H9 (cell line): ENCODE measurements around the gene HNRNPU. TPM values are rescaled to one million over a fixed set of nuclear protein-coding genes. Genes with fewer than 3 reads are reported as not detected.

ENCODE experiments used
- DNase-seq: peaks from one replicate; pipeline ENCODE4 v3.0.0-alpha.2; 2017
- H2AFZ ChIP-seq: one replicate; pipeline ENCODE4 v1.6.1; 2013; ENCODE audit warnings: mild to moderate bottlenecking, low read length, control low read depth, moderate library complexity
- H2AK5ac ChIP-seq: 2 replicates; pipeline ENCODE4 v1.6.1; 2013; ENCODE audit warnings: low read length, control low read depth, mixed read lengths; ENCODE audit not compliant: insufficient read length
- H2BK120ac ChIP-seq: one replicate; pipeline ENCODE4 v1.6.1; 2013; ENCODE audit warnings: low read depth, mild to moderate bottlenecking, low read length, control low read depth, inconsistent platforms; ENCODE audit not compliant: poor library complexity, severe bottlenecking
- H2BK12ac ChIP-seq: 2 replicates; pipeline ENCODE4 v1.6.1; 2013; ENCODE audit warnings: low read length, control low read depth, mixed read lengths, low read depth; ENCODE audit not compliant: insufficient read length
- H2BK15ac ChIP-seq: 2 replicates; pipeline ENCODE4 v1.6.1; 2013; ENCODE audit warnings: low read depth, low read length, control low read depth
- H2BK20ac ChIP-seq: one replicate; pipeline ENCODE4 v1.6.1; 2013; ENCODE audit warnings: low read depth, mild to moderate bottlenecking, low read length, control low read depth, inconsistent platforms; ENCODE audit not compliant: poor library complexity, severe bottlenecking
- H2BK5ac ChIP-seq: 2 replicates; pipeline ENCODE4 v1.6.1; 2013; ENCODE audit warnings: low read length, control low read depth, mixed read lengths; ENCODE audit not compliant: insufficient read length
- H3K14ac ChIP-seq: 2 replicates; pipeline ENCODE4 v1.6.1; 2013; ENCODE audit warnings: low read length, control low read depth; ENCODE audit not compliant: insufficient read depth
- H3K18ac ChIP-seq: 2 replicates; pipeline ENCODE4 v1.6.1; 2013; ENCODE audit warnings: low read depth, mild to moderate bottlenecking, mixed read lengths, low read length, control low read depth; ENCODE audit not compliant: insufficient read length
- H3K23ac ChIP-seq: 2 replicates; pipeline ENCODE4 v1.6.1; 2013; ENCODE audit warnings: low read length, control low read depth, mixed read lengths, low read depth; ENCODE audit not compliant: insufficient read length
- H3K23me2 ChIP-seq: 2 replicates; pipeline ENCODE4 v1.6.1; 2013; ENCODE audit warnings: low read depth, mild to moderate bottlenecking, mixed read lengths, low read length, control low read depth; ENCODE audit not compliant: insufficient read length, poor library complexity, severe bottlenecking
- H3K27ac ChIP-seq: 2 replicates; pipeline ENCODE4 v1.5.1; 2013; ENCODE audit warnings: low read length, control low read depth, mixed read lengths, low read depth; ENCODE audit not compliant: insufficient read length
- H3K27me3 ChIP-seq: 2 replicates; pipeline ENCODE4 v1.6.1; 2013; ENCODE audit warnings: low read length, control low read depth, inconsistent platforms; ENCODE audit not compliant: insufficient read depth
- H3K4ac ChIP-seq: 2 replicates; pipeline ENCODE4 v1.6.1; 2013; ENCODE audit warnings: low read depth, mild to moderate bottlenecking, control low read depth, inconsistent platforms, low read length, moderate library complexity
- H3K4me1 ChIP-seq: 2 replicates; pipeline ENCODE4 v1.6.1; 2013; ENCODE audit warnings: low read length, control low read depth, inconsistent platforms; ENCODE audit not compliant: insufficient read depth
- H3K4me2 ChIP-seq: 2 replicates; pipeline ENCODE4 v1.6.1; 2013; ENCODE audit warnings: low read length, control low read depth, mixed read lengths; ENCODE audit not compliant: insufficient read length, insufficient read depth
- H3K56ac ChIP-seq: 2 replicates; pipeline ENCODE4 v1.6.1; 2013; ENCODE audit warnings: low read depth, mild to moderate bottlenecking, mixed read lengths, low read length, control low read depth; ENCODE audit not compliant: insufficient read length
- H3K79me1 ChIP-seq: 2 replicates; pipeline ENCODE4 v1.6.1; 2013; ENCODE audit warnings: low read depth, mild to moderate bottlenecking, moderate library complexity, low read length, control low read depth, inconsistent platforms; ENCODE audit not compliant: insufficient read depth, poor library complexity, severe bottlenecking
- H3K79me2 ChIP-seq: 2 replicates; pipeline ENCODE4 v1.6.1; 2013; ENCODE audit warnings: low read length, control low read depth, inconsistent platforms; ENCODE audit not compliant: insufficient read depth
- H3K9ac ChIP-seq: 2 replicates; pipeline ENCODE4 v1.6.1; 2013; ENCODE audit warnings: low read length, control low read depth, mixed read lengths; ENCODE audit not compliant: insufficient read length; ENCODE audit errors: extremely low read depth
- H3K9me3 ChIP-seq: one replicate; pipeline ENCODE4 v1.6.1; 2013; ENCODE audit warnings: low read depth, low read length, inconsistent platforms; ENCODE audit not compliant: control insufficient read depth
- H3T11ph ChIP-seq: one replicate; pipeline ENCODE4 v1.6.1; 2013; ENCODE audit warnings: mild to moderate bottlenecking, low read length, control low read depth, inconsistent platforms
- H4K20me1 ChIP-seq: one replicate; pipeline ENCODE4 v1.6.1; 2013; ENCODE audit not compliant: control insufficient read depth, insufficient read length, insufficient read depth
- H4K5ac ChIP-seq: 2 replicates; pipeline ENCODE4 v1.6.1; 2013; ENCODE audit warnings: low read depth, mild to moderate bottlenecking, mixed read lengths, low read length, control low read depth; ENCODE audit not compliant: insufficient read length
- H4K8ac ChIP-seq: replicated peaks from 2 replicates; pipeline ENCODE4 v1.6.1; 2013; ENCODE audit warnings: low read length, control low read depth, mixed read lengths, low read depth; ENCODE audit not compliant: insufficient read length
- H4K91ac ChIP-seq: 2 replicates; pipeline ENCODE4 v1.6.1; 2013; ENCODE audit warnings: low read depth, mild to moderate bottlenecking, moderate library complexity, mixed read lengths, low read length, control low read depth; ENCODE audit not compliant: insufficient read length
- H3K27ac Mint-ChIP-seq, 3 experiments: 2 replicates in 2 of 3; 3 replicates in 1 of 3; pipeline ENCODE4 v1.8.0; 2020 to 2021; ENCODE audit warnings: mixed read lengths in 3 of 3, mild to moderate bottlenecking in 1 of 3, moderate library complexity in 1 of 3
- H3K27me3 Mint-ChIP-seq: 2 replicates; pipeline ENCODE4 v1.8.0; 2021; ENCODE audit warnings: low read depth, mild to moderate bottlenecking, moderate library complexity, mixed read lengths
- H3K36me3 Mint-ChIP-seq, 3 experiments: 2 replicates in 2 of 3; 3 replicates in 1 of 3; pipeline ENCODE4 v1.8.0; 2020 to 2021; ENCODE audit warnings: low read depth in 3 of 3, mixed read lengths in 3 of 3; ENCODE audit not compliant: insufficient read depth in 1 of 3
- H3K4me1 Mint-ChIP-seq, 2 experiments: 2 replicates each; pipeline ENCODE4 v1.8.0; 2020; ENCODE audit warnings: mixed read lengths in 2 of 2
- H3K4me3 Mint-ChIP-seq, 2 experiments: 2 replicates in 1 of 2; 3 replicates in 1 of 2; pipeline ENCODE4 v1.8.0; 2020 to 2021; ENCODE audit warnings: mild to moderate bottlenecking in 2 of 2, mixed read lengths in 2 of 2, moderate library complexity in 1 of 2
- H3K9me3 Mint-ChIP-seq, 2 experiments: 2 replicates in 1 of 2; 3 replicates in 1 of 2; pipeline ENCODE4 v1.8.0; 2020; ENCODE audit warnings: mild to moderate bottlenecking in 2 of 2, mixed read lengths in 2 of 2, moderate library complexity in 1 of 2
- WGBS: extraction: QIAGEN DNeasy Blood & Tissue Kit; methylation state at CpG from one replicate; pipeline ENCODE4 v1.1.7; 2013; ENCODE audit warnings: missing lambda C conversion rate, low lambda C conversion rate, mixed read lengths; ENCODE audit not compliant: insufficient read length; ENCODE audit errors: extremely low coverage; 5-methylcytosine and 5-hydroxymethylcytosine counted together
- total RNA-seq: library from RNA; stranded (reverse); gene quantifications from 2 replicates; pipeline ENCODE4 v1.2.1, GENCODE V29; 2021
- TF ChIP-seq, protein P1 (sequence below): fragments of 200-600 bp; sonication (generic); conservative IDR thresholded peaks from 3 replicates; pipeline ENCODE4 v1.8.0; 2021; ENCODE audit warnings: antibody characterized with exemption, mild to moderate bottlenecking

Gene HNRNPU
- total RNA-seq, 1 experiment from 2014 or later: 657 TPM

DNA sequence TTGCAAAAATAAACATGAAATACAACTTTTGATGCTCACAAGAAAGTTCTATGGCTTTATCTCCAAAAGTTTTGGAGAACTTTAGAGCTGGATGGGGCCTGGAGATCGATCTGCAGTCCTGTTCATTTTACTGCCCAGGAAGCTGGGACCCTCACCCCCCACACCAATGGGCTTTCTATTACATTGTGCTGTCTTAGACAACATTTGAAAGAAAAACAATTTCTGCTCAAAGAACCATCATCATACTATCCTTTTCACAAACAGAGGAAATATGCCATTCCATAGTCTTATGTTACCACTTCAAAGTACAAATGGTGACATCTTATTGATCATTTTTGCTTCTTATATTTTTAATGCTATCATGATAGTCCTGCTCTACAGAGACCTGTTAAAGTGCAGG is 2.0 kb upstream of the HNRNPU start:
- WGBS: no CpG with 5 or more reads among the region's 1 CpG
- H3K36me3 Mint-ChIP-seq: peaks cover 18 to 20% (median 20%) of the 10 kb centered on the region in 3 experiments

More for the DNA sequence above, 2.0 kb upstream of the HNRNPU start:
- Histone ChIP-seq H3K56ac (no peak overlapping the region), H3K14ac (no peak overlapping the region), H2BK5ac (no peak overlapping the region), H3K79me2 (peaks cover 20% of the 10 kb centered on the region), H3K4ac (no peak overlapping the region), H2BK20ac (no peak overlapping the region), H2AK5ac (no peak overlapping the region), H3K27ac (no peak overlapping the region), H3K79me1 (no peaks in the 10 kb centered on the region), H4K5ac (no peak overlapping the region), H3K27me3 (no peaks in the 10 kb centered on the region), H3K9me3 (no peaks in the 10 kb centered on the region), H3K9ac (no peak overlapping the region), H2BK15ac (no peak overlapping the region), H4K91ac (no peak overlapping the region), H2BK12ac (no peak overlapping the region), H2AFZ (no peak overlapping the region), H3K4me2 (no peak overlapping the region), H2BK120ac (no peak overlapping the region), H3K4me1 (no peaks in the 10 kb centered on the region), H3K23ac (no peak overlapping the region), H3K18ac (no peak overlapping the region), H3K23me2 (peaks cover 14% of the 10 kb centered on the region), H4K8ac (no peak overlapping the region), H3T11ph (no peak overlapping the region), H4K20me1 (no peaks in the 10 kb centered on the region)
- TF ChIP-seq, protein P1, sequence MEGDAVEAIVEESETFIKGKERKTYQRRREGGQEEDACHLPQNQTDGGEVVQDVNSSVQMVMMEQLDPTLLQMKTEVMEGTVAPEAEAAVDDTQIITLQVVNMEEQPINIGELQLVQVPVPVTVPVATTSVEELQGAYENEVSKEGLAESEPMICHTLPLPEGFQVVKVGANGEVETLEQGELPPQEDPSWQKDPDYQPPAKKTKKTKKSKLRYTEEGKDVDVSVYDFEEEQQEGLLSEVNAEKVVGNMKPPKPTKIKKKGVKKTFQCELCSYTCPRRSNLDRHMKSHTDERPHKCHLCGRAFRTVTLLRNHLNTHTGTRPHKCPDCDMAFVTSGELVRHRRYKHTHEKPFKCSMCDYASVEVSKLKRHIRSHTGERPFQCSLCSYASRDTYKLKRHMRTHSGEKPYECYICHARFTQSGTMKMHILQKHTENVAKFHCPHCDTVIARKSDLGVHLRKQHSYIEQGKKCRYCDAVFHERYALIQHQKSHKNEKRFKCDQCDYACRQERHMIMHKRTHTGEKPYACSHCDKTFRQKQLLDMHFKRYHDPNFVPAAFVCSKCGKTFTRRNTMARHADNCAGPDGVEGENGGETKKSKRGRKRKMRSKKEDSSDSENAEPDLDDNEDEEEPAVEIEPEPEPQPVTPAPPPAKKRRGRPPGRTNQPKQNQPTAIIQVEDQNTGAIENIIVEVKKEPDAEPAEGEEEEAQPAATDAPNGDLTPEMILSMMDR: no peak
- H3K9me3 Mint-ChIP-seq: peaks cover 0 to 4% of the 10 kb centered on the region in 2 experiments; a peak in 2 of 5 replicates
- DNase-seq: no peak
- H3K4me3 Mint-ChIP-seq: no peak overlapping the region
- H3K27ac Mint-ChIP-seq: no peak overlapping the region
- peaks cover 2% of the 10 kb centered on the region; the same call in 1 of the 2 replicates for H3K27me3 Mint-ChIP-seq
- H3K4me1 Mint-ChIP-seq: peaks cover 13 to 20% of the 10 kb centered on the region in 2 experiments
